Natural killer cell (primary cell): ENCODE data around the gene DIAPH3. TPM values are rescaled to one million over a fixed set of nuclear protein-coding genes. Genes with fewer than 3 reads are reported as not detected.

Experiments
- ATAC-seq, 3 donors: fragments of 150-1000 bp in 2 of 3; fragments of 200-7000 bp in 1 of 3; cut with Tn5 transposase; 1 replicate in 1 of 3; 2 replicates in 2 of 3; pipeline ENCODE4 v1.10.0; 2021; ENCODE audit warnings: mild to moderate bottlenecking in 2 of 3, moderate library complexity in 2 of 3
- DNase-seq, 2 donors: peaks; one replicate each; pipeline versions ENCODE4 v3.0.0 to v3.0.0-alpha.2; 2013 to 2021; ENCODE audit warnings: mixed read lengths in 1 of 2
- H3K27ac ChIP-seq: one replicate; pipeline ENCODE4 v1.5.1; 2013; ENCODE audit warnings: mild to moderate bottlenecking, low read length
- H3K27me3 ChIP-seq: one replicate; pipeline ENCODE4 v1.6.1; 2013; ENCODE audit warnings: low read length; ENCODE audit not compliant: control insufficient read depth, insufficient read depth
- H3K36me3 ChIP-seq: one replicate; pipeline ENCODE4 v1.6.1; 2013; ENCODE audit warnings: low read length; ENCODE audit not compliant: control insufficient read depth, insufficient read depth
- H3K4me1 ChIP-seq: one replicate; pipeline ENCODE4 v1.6.1; 2013; ENCODE audit warnings: low read length; ENCODE audit not compliant: control insufficient read depth, insufficient read depth
- H3K4me3 ChIP-seq: one replicate; pipeline ENCODE4 v1.5.1; 2013; ENCODE audit warnings: low read length
- H3K9me3 ChIP-seq: one replicate; pipeline ENCODE4 v1.6.1; 2013; ENCODE audit warnings: low read length; ENCODE audit not compliant: control insufficient read depth, insufficient read depth
- H3K27ac Mint-ChIP-seq, 2 donors: one replicate each; pipeline ENCODE4 v1.8.0; 2022; ENCODE audit warnings: mild to moderate bottlenecking in 2 of 2, mixed read lengths in 2 of 2, moderate library complexity in 1 of 2
- H3K27me3 Mint-ChIP-seq, 2 donors: one replicate each; pipeline ENCODE4 v1.8.0; 2022; ENCODE audit warnings: low read depth in 2 of 2, mixed read lengths in 2 of 2
- H3K36me3 Mint-ChIP-seq: one replicate; pipeline ENCODE4 v1.8.0; 2022; ENCODE audit warnings: mixed read lengths
- H3K4me1 Mint-ChIP-seq, 2 donors: one replicate each; pipeline ENCODE4 v1.8.0; 2022; ENCODE audit warnings: mixed read lengths in 2 of 2
- H3K4me3 Mint-ChIP-seq: one replicate; pipeline ENCODE4 v1.8.0; 2022; ENCODE audit warnings: mild to moderate bottlenecking, moderate library complexity, mixed read lengths
- H3K9me3 Mint-ChIP-seq, 2 donors: one replicate each; pipeline ENCODE4 v1.8.0; 2022; ENCODE audit warnings: mixed read lengths in 2 of 2
- CTCF ChIP-seq: fragments of 200-600 bp; IDR thresholded peaks from one replicate; pipeline ENCODE4 v1.8.0; 2022; ENCODE audit warnings: antibody characterized with exemption
- WGBS: methylation state at CpG from one replicate; pipeline ENCODE4 v1.1.7; 2013; ENCODE audit warnings: missing lambda C conversion rate; ENCODE audit not compliant: insufficient coverage; 5-methylcytosine and 5-hydroxymethylcytosine counted together
- intact Hi-C: fragments of 100-400 bp; cut with micrococcal nuclease; formaldehyde crosslinking; loops from one replicate; pipeline ENCODE4 v1.14.2; 2022
- total RNA-seq, 4 donors: library from RNA; stranded (reverse); fragments of 120-200 nt in 1 of 4; gene quantifications; one replicate each; pipeline versions ENCODE4 v1.2.3 to v1.2.4, GENCODE V29; 2013 to 2022

DIAPH3 gene
- total RNA-seq, 3 donors from 2014 or later (not counting 1 experiment from before 2014, with no cell fraction given), result 0.54 to 1.0 (median 0.98) TPM

GRCh38 chr13:59673286-59673685 lies 490.4 kb downstream of the DIAPH3 start:
- Mint-ChIP-seq H3K27ac (no peak overlapping the region), H3K4me1 (peaks cover 7 to 13% of the 10 kb centered on the region in 2 donors), H3K9me3 (no peaks in the 10 kb centered on the region), H3K4me3 (no peak overlapping the region), H3K36me3 (no peaks in the 10 kb centered on the region), H3K27me3 (no peaks in the 10 kb centered on the region)
- intact Hi-C loops, result no loop called here
- no peak for ATAC-seq
- Histone ChIP-seq H3K27ac (no peak overlapping the region), H3K36me3 (no peaks in the 10 kb centered on the region), H3K27me3 (no peaks in the 10 kb centered on the region), H3K4me1 (no peaks in the 10 kb centered on the region), H3K4me3 (no peak overlapping the region), H3K9me3 (no peaks in the 10 kb centered on the region)
- WGBS, result no CpG with 5 or more reads among the region's 1 CpG
- no peak for TF ChIP-seq CTCF
- DNase-seq, result no peak

- Histone ChIP-seq H3K9me3 (no peaks in the 10 kb centered on the region), H3K36me3 (no peaks in the 10 kb centered on the region), H3K27me3 (no peaks in the 10 kb centered on the region), H3K4me3 (no peak overlapping the region), H3K27ac (no peak overlapping the region), H3K4me1 (no peaks in the 10 kb centered on the region)
- no peaks in the 10 kb centered on the region for H3K27me3 Mint-ChIP-seq
- no peak overlapping the region for H3K27ac Mint-ChIP-seq
- no peak for TF ChIP-seq CTCF
- DNase-seq, result no peak
- H3K9me3 Mint-ChIP-seq, result no peaks in the 10 kb centered on the region
- H3K36me3 Mint-ChIP-seq, result no peaks in the 10 kb centered on the region
- intact Hi-C loops, result no loop called here
- no peak for ATAC-seq
- H3K4me3 Mint-ChIP-seq, result no peak overlapping the region
- peaks cover 7 to 13% of the 10 kb centered on the region in 2 donors for H3K4me1 Mint-ChIP-seq
- 8% methylated on average over 3 of the region's 4 CpGs for WGBS
These were observed 491.3 kb downstream of the DIAPH3 start for GRCh38 chr13:59672445-59672844.

- no peak for DNase-seq
- H3K36me3 Mint-ChIP-seq, result no peaks in the 10 kb centered on the region
- no peak overlapping the region for H3K27ac ChIP-seq
- H3K27me3 Mint-ChIP-seq, result no peaks in the 10 kb centered on the region
- intact Hi-C loops, result no loop called here
- no peak overlapping the region for H3K27ac Mint-ChIP-seq
- 70% methylated on average over 2 of the region's 2 CpGs for WGBS
- no peak overlapping the region for H3K4me3 Mint-ChIP-seq
- TF ChIP-seq CTCF, result no peak
- ATAC-seq, result no peak
- no peaks in the 10 kb centered on the region for H3K36me3 ChIP-seq
- H3K9me3 Mint-ChIP-seq, result no peaks in the 10 kb centered on the region
- H3K4me1 ChIP-seq, result no peaks in the 10 kb centered on the region
- peaks cover 7 to 13% of the 10 kb centered on the region in 2 donors for H3K4me1 Mint-ChIP-seq
- no peaks in the 10 kb centered on the region for H3K27me3 ChIP-seq
- H3K4me3 ChIP-seq, result no peak overlapping the region
- no peaks in the 10 kb centered on the region for H3K9me3 ChIP-seq
These were observed 491.8 kb downstream of the DIAPH3 start for GRCh38 chr13:59671881-59672280.

GRCh38 chr13:59666504-59666903 lies 497.2 kb downstream of the DIAPH3 start:
- ATAC-seq, result no peak
- Histone ChIP-seq H3K4me1 (no peaks in the 10 kb centered on the region), H3K36me3 (no peaks in the 10 kb centered on the region), H3K27ac (no peak overlapping the region), H3K27me3 (no peaks in the 10 kb centered on the region), H3K9me3 (no peaks in the 10 kb centered on the region), H3K4me3 (no peak overlapping the region)
- H3K4me1 Mint-ChIP-seq, result no peaks in the 10 kb centered on the region
- no peak overlapping the region for H3K4me3 Mint-ChIP-seq
- no peak overlapping the region for H3K27ac Mint-ChIP-seq
- no peaks in the 10 kb centered on the region for H3K9me3 Mint-ChIP-seq
- WGBS, result 86% methylated on average over 5 of the region's 7 CpGs
- no peak for TF ChIP-seq CTCF
- intact Hi-C loops, result no loop called here
- H3K27me3 Mint-ChIP-seq, result no peaks in the 10 kb centered on the region
- DNase-seq, result no peak
- H3K36me3 Mint-ChIP-seq, result no peaks in the 10 kb centered on the region
